GM21717 (cell line): Measurements from ENCODE around the gene C8B.

Experiments used
- ATAC-seq: cut with Tn5 transposase; IDR thresholded peaks from one replicate; pipeline ENCODE4 v1.9.1; 2021; ENCODE audit warnings: mild to moderate bottlenecking, moderate library complexity; ENCODE audit not compliant: unreplicated experiment

C8B gene

DNA sequence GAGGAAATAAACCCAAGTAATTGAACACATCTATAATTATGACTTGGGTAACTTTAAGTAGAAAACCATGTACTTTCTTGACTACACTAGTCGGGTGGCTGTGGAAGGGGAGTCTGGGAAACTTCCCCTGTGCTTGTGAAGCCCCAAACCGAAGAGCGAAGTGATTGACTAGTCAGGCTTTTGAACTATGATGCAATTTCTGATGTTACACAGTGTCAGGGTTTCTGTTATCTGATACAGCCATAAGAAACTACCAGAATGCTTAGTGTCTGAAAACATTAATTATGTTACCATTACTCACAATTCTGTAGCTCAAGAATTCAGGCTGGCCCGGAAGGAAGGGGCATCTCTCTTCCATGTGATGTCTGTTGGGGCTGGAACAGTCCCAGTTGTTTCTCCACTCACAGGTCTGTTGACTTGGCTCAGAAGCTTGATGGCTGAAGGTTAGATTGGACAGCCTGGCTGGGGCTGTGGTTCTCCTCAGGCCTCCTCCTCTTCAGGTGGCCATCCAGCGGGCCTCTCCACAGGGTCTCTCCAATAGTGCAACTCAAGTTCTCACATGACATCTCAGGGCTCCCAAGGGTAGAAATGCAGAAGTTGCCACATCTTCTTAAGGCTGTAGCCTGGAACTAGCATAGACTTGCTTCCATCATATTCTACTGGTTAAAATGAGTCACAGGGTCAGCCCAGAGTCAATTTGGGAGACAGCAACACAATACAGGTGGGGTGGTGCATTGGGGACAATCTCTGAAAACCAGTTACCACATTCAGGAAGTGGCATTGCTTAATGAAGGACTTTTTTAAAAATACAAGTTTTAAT lies 8.3 kb upstream of the C8B start:
- ATAC-seq: no peak

DNA sequence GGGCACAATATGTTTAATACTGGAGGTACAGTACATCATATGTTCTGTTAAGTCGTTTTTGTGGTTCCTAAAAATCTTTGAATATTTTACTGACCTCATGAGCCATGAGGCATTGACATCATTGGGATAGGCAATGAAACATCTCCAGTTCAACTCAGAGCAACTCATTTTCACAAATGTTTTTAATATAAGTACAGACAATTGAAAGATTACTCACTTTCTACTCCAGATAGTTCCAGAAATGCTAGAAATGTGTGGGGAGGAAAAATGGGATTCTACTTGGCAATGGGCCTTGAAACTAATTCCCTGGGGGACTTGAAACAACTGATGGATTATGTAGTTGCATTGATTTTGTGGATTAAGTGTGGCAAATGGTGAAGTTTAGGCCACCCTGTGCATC lies 7.2 kb upstream of the C8B start:
- ATAC-seq: no peak

GRCh38 chr1:56970280-56970679 lies 4.5 kb upstream of the C8B start:
- ATAC-seq: no peak

DNA sequence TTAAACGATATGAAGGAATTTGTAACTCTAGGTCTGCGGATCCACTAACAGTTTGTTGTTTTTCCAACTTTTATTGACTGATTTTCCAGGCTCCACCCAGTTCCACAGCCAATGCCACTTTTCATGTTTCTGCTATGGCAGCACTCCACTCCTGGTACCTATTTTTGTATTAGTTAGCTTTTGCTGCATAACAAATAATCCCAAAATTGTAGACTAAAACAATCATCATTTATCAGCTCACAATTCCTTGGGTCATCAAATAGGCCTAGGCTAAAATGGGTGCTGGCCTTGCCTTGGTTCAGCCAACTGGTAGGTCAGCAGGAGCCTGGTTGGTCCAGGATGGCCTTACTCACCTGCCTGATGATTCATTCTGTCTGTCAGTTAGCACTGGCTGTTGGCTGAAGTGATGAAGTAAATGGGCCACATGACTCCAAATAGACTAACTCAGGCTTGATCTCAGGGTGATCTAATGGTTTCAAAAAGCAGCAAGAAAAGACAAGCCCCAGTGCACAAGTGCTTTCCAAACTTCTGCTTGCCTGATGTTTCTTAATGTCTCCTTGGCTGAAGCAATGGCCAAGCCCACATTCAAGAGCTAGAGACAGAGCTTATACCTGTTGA lies 3.2 kb upstream of the C8B start:
- no peak for ATAC-seq

DNA sequence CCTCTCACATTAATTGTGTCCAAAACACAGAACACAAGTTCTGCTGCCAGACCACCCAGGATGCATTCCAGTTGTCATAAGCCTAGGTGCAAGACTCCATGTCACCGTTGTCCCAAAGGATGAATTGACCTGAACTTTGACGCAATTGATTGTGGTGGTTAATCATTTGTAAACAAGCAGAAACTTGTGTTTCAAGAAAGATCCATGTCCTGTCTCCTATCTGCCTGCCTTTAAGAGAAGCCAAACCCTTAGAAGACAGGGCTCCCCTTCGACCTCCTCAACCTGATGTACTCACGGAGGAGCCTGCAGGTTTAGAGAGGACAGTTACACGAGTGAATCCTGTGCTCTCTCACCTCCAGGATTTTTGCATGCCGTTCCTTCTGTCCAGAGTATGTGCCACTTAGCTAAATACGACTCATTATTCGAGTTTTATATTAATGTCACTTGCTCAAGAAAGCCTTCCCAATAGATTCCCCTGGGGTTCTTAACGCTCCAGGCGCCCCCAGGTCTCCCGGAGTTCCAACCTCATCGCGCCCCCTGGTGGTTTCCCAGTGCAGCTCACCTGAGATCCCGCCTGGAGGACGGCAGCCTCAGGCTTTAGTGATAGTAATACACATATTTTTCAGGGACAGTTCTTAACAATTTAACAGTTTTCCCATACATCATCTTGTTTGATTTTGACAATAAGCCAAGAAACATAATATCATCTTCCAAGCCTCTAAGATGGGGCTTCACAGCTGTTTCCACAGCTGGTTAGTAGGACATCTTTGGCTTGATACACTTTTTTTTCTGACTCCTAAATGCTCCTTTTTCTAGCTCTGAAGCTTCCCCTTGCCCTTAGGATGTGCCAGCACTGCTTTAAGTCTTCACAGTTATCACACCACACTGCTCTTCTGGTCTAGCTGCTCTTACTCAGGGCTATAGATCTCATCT lies 2.4 kb upstream of the C8B start:
- no peak for ATAC-seq

GRCh38 chr1:56967355-56967754 lies 1.5 kb upstream of the C8B start:
- no peak for ATAC-seq

DNA sequence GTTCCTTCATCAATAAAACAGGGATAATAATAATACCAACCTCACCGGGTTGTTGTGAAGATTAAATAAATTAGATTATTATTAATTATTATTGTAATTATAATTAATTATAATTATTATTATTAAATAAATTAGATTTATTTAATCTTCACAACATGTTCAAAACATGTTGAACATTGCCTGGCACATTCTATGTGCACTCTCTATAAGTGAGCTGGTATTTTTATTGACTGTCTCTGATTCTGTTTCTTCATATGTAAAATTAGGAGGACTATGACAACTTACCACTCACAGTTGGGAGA lies 834 bp upstream of the C8B start:
- no peak for ATAC-seq

DNA sequence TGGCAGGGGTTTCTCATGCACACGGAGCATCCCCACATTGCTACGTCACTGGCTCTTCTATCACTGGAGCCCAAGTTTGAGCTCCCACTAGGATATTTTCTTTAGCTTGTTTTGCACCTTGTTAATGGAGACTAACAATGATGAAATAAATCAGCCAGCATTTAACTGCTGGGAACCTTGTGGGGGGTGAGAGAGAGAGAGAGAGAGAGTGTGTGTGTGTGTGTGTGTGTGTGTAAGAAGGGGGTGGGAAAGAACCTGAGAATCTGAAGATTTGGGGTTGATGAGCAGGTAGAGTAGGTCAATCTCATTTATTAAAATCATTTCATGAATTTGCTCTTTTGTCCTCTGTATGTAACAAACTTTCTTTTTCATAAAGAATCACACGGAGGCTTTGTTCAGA lies 624 bp downstream of the C8B start:
- no peak for ATAC-seq

DNA sequence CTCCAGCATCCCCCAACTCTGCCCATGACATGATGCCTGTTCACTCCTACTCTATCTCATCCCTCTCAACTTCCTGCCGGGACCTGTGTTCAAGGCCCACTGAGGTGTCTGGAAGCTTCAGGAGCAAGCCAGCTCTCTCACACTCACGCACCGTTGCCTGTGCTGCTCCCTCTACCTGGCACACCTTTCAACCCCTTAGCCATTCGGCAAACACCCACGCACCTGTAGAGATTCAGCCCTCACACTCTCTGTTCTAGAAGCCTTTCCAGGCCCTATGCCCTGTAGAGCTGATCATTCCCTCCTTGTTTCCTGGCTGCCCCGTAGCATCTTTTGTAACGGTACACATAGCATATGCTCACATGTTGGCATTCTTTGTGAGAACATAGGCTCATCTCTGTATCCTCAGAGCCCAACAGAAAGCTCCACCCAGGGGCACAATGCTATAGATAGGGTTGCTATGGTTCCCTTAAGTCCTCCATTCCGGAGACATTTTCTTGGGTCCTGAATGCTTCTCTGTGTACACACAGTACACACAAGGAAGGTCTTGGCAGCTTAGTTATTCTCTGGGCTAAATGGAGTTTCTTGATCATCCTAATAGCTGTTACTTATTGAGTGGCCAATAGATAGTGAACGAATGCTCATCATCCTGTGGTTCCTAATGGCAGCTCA lies 1.3 kb downstream of the C8B start:
- no peak for ATAC-seq

- ATAC-seq: no peak
Measured at GRCh38 chr1:56963667-56964066, 2.1 kb downstream of the C8B start.

DNA sequence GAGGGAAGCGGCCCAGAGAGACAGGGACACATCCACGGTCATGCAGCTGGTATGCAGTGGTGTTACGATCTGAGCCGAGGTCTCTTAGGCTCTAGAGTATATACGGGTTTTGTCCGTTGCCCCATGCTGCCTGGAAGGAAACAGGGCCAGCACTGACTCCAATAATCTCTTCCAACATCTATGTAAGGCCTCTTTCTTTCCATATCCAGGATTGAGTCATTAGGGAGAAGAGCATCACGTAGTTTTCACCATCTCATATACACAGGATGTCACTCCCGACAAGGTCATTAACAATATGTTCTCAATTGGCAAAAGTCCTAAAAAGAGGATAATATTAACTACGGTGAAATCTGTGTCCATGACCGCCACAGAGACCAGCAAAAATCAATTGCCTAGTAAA lies 4.4 kb downstream of the C8B start:
- no peak for ATAC-seq

DNA sequence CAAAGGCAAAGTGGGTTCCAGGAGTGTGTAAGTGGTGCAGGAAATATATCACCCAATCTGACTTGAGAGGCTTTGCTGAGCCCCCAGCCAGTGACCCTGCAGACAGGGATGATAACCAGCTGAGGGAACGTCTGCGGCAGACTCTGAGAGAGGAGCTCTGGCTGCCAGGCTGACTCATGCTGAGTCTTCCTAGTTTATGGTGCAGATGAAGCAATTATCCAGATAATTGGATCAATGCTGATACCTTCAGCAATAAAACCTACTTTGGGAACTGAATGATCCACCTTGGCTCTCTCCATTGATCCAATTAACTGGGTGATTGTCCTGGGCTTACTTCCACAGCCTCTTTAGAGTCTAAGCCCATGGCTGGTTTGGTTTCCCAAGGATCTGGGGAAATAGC lies 7.3 kb downstream of the C8B start:
- ATAC-seq: no peak

GRCh38 chr1:56957931-56958330 lies 7.9 kb downstream of the C8B start:
- ATAC-seq: no peak

- no peak for ATAC-seq
Measured at GRCh38 chr1:56954664-56955063, 11.2 kb downstream of the C8B start.

DNA sequence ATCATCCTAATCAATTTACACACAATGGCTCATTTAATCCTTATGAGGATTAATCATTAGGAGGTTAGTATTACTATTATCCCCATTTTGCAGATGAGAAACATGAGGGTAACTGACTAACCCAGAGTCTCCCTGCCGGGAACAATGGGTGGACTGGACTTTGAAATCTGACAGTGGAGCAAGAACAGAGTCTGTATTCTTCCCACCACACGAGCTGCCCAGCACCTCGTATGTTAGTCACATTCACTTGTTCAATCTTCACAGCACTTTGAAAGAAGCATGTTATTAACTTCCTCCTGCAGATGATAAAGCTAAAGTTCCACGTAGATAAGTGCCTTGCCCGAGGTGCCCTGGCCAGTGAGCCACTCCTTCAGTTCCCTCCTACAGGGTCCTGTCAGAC lies 12.4 kb downstream of the C8B start:
- no peak for ATAC-seq

- ATAC-seq: no peak
Measured at GRCh38 chr1:56952501-56952900, 13.3 kb downstream of the C8B start.

GRCh38 chr1:56948403-56949023 lies 17.3 kb downstream of the C8B start:
- ATAC-seq: no peak

GRCh38 chr1:56940039-56940438 lies 25.8 kb downstream of the C8B start:
- no peak for ATAC-seq

DNA sequence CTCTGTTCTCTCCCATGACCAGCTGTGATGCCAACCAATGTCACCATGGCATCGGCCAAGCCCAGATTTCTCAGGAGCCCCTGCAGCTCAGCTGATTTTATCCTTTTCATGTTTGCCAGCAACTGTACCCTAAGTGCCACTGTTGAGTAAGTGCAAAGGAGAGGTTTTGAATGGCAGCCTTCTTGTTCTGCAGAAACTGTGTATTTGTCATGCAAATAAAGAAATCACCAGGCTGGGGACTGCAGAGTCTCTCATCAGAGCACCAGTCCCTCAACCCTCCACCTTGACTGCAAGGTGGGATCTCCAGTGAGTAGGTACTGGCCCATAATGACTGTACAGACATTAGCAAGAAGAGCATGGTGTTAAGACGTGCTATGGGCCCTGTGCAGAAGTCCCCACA lies 26.6 kb downstream of the C8B start:
- ATAC-seq: no peak

DNA sequence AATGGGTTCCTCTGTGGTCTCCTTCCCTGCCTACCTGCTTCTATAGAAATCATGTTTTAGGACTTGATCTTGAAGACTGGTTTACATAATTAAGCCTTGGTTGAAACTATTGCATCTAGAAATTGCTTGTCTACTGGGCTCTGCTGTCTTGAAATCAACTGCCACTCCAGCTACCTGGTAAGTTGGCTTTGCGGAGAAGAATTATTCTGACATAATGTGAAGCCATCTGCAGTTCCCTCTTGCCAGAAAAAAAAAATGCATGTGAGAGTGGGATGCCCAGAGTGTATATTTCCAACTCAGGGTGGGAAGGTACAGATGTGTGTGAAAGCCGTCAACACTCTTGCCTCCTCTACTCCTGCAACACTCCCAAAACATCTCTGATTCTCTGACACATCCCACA lies 27.2 kb downstream of the C8B start:
- no peak for ATAC-seq
